GM12801 (cell line): Measurements from ENCODE around the gene EPHB1.

ENCODE experiments used
- TF ChIP-seq, protein P1 (sequence below): IDR thresholded peaks from one replicate; pipeline ENCODE4 v1.5.1; 2011; ENCODE audit warnings: control low read depth; ENCODE audit not compliant: insufficient read length; ENCODE audit errors: extremely low read depth

EPHB1 gene

DNA sequence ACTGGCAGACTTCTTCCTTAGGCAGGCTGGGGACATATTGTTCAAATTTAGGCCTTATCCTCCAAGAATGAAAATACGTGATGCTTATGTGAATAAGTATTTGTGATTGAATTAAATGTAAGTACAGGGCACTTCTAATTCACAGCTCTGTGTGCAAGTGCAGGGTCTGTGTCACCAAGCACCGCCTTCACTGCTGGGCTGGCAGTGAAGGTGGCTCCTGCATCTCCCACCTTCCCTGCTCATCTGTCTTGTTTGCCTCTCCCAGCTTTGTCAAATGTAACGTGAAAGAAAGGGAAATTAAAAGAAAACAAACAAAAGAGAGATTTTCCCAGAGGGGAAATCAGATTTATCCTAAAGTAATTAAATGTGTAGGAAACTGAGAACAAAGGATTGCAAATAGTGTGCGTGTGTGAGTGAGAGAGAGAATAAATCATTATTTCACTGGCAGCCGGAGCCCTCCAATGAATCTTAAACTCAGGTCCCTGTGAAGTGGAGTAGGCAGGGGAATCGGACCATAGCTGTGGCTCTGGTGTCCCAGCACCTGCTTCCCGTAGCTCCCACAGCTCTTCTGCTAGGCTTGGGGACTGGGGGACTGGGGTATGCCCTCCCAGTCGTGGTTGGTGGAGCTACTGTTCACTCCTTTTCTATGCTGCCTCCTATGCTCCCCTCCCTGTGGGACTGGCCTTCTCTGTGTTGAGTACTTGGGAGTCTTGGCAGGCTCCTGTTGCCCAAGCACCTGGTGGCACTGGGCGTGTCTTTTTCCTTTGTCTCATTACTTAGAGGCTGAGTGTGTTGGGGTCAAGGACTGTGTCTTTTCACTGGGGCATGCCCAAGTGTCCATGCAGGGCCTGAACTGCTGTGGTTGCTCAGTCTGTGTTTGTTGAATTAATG, 222.2 kb downstream of the EPHB1 start:
- TF ChIP-seq, protein P1, sequence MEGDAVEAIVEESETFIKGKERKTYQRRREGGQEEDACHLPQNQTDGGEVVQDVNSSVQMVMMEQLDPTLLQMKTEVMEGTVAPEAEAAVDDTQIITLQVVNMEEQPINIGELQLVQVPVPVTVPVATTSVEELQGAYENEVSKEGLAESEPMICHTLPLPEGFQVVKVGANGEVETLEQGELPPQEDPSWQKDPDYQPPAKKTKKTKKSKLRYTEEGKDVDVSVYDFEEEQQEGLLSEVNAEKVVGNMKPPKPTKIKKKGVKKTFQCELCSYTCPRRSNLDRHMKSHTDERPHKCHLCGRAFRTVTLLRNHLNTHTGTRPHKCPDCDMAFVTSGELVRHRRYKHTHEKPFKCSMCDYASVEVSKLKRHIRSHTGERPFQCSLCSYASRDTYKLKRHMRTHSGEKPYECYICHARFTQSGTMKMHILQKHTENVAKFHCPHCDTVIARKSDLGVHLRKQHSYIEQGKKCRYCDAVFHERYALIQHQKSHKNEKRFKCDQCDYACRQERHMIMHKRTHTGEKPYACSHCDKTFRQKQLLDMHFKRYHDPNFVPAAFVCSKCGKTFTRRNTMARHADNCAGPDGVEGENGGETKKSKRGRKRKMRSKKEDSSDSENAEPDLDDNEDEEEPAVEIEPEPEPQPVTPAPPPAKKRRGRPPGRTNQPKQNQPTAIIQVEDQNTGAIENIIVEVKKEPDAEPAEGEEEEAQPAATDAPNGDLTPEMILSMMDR = no peak

DNA sequence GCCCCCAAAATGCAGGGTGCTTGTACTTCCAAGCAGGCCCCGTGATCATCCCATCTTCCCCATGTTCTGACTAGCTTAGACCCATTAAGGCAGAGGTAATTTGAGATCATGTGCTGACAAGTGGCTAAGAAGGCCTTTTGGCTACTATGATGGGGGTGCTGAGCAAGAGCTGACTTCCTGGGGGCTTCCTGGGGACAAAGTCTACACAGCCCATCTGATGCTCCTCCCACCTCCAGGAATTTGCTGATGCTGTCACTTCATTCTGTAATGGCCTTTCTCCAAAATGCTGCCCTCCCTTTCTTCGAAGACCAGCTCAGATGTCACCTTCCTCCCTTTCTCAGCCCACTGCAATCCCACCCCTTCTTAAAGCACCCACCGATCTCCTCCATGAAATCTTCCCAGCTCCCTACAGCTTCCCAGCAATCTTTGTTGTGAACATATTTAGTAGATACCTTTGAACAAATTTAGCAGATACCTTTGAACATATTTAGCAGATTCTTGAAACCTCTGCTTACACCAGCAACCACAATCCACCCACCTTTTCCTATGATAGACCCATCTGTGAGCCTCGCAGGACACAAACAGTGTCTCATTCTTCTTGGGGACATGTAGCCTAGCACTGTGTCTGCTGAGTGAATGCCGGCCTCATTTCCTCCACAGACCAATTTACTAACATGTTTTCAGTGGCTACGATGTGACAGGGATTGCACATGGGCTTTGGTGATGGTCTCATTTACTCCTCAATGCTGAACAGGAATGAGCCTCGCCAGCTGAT, 223.3 kb downstream of the EPHB1 start:
- TF ChIP-seq, protein P1 = no peak

DNA sequence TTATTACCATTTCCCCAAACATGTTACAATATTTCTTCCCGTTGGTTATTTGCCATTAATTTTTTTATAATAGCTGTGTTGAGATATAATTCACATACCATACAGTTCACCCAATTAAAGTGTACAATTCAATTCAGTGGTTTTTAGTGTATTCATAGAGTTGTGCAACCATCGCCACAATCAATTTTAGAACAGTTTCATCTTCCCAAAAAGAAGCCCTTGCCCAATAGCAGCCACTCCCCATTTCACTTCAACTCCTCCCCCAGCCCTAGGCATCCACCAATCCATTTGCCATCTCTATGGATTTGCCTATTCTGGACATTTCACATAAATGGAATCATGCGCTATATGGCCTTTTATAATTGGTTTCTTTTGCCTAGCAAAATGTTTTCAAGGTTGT, 225.1 kb downstream of the EPHB1 start:
- TF ChIP-seq, protein P1 = no peak

DNA sequence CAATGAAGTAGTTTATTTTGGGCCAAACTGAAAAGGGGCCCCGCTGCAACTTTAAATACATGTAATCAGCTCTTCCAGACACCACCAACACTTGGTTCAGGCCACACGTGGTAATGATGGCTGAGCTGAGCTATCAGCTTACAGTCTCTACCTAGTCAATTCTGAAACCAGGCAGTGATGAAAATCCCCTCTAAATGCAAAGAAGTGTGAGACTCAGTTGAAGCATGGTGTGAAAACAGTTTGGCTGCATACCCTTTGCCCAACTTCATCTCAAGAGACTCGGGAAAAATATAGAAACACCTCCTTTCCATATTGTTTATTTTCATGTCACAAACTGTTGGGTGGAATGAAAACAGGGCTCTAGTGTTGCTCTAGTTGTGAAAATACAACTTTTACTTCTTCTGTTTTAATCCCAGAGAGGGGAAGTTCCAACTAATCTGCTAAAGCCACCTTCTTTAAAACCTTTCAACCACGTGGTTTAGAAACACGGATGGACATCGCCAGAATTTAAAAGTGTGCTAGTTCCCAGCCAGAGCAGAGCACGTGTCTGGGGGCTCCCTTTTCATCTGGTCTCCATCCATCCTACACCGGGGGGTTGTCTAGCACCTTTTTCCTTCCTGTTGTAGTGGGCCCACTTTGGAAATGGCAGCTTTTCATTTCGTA, 229.1 kb downstream of the EPHB1 start:
- TF ChIP-seq, protein P1 = no peak

DNA sequence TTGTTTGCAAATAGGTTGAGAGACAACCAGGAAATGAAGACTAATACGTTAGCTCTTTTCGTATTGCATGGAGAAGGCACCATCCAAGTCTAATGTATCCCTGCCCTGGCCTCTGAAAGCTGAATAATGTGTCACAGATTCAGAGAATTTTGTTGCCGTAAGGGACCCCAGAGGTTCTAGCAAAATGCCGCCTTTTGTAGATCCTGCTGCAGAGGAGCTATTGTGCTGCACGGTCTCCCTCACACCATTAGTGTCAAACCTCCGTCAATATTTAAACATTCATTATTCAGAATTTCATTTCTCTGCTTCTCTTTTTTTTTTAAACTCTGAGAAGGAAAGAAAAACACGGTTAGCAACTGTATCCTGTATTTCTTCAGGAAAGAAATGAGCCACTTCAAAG, 238.7 kb downstream of the EPHB1 start:
- TF ChIP-seq, protein P1 = no peak

DNA sequence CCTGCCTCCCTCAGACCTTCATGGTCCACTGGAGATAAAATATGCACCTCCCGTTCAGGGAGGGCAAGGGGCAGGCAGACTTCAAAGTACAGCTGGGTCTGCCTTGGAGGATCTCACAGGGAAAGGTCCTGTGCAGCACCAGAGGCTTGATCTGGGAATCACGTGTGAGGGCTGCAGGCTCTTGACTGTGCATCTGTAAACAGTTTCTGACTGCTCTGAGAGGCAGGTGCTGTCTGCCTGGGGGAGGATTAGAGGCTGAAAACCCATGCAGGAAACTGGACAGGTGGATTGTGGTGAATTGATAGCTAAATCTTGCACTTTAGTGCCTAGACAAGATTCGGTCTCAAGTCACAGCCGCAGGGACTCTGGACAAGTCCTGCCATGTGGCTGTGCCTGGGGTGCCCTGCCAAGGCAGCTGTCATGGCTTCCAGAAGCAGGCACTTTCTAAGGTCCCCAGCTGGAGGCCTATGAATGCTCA, 239.3 kb downstream of the EPHB1 start:
- TF ChIP-seq, protein P1 = no peak

DNA sequence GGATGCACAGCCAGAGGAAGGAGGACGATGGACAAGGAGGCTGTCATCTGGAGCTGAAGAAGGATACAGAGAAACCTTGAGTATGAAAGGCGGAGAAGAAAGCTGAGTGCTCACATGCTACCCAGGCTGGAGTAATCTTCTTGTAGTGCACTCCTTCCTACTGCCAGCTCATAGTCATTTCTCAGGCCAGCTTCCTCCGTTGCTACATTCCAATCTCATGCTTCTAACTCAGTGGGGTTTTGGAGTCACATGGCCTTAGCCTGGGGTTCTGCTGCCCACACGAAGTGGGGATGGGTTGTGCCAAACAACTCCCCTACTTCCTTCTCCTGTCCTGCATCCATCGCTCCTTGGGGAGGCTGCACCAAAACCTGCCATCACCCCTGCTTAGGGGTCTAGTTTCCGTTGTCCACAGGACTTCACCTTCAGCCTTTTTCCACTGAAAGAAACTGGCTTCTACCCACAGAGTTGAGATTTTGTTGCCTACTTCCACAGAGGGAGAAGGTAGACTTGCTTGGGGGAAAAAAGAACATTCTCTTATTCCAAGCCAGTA, 239.9 kb downstream of the EPHB1 start:
- TF ChIP-seq, protein P1 = no peak
